HG03135 (cell line): ENCODE data around the gene IL1RL2.

Experiments
- ATAC-seq: cut with Tn5 transposase; IDR thresholded peaks from one replicate; pipeline ENCODE4 v1.9.1; 2021; ENCODE audit warnings: mild to moderate bottlenecking, moderate library complexity; ENCODE audit not compliant: unreplicated experiment

The IL1RL2 gene

GRCh38 chr2:102186791-102187495 lies at the start of gene IL1RL2:
Gene IL1RL2, plus strand, starts transcription at chr2:102187023. Its CDS starts 845 bp downstream, at chr2:102187868.
- ATAC-seq = no peak

- no peak for ATAC-seq
These were observed 49.7 kb upstream of the IL1RL2 start for GRCh38 chr2:102137138-102137537.

- no peak for ATAC-seq
These were observed 48.5 kb upstream of the IL1RL2 start for GRCh38 chr2:102138331-102138730.

GRCh38 chr2:102139851-102140250 lies 47.0 kb upstream of the IL1RL2 start:
- no peak for ATAC-seq

GRCh38 chr2:102140377-102140776 lies 46.4 kb upstream of the IL1RL2 start:
- ATAC-seq = no peak

- no peak for ATAC-seq
These were observed 45.5 kb upstream of the IL1RL2 start for GRCh38 chr2:102141011-102141943.

GRCh38 chr2:102141970-102142828 lies 44.6 kb upstream of the IL1RL2 start, which contains the start of gene IL1R1:
Gene IL1R1, plus strand, starts transcription at chr2:102142746. Its CDS starts 14,979 bp downstream, at chr2:102157725.
- no peak for ATAC-seq

GRCh38 chr2:102142829-102143449 lies 43.9 kb upstream of the IL1RL2 start:
- ATAC-seq = no peak

GRCh38 chr2:102143450-102143985 lies 43.3 kb upstream of the IL1RL2 start:
- no peak for ATAC-seq

GRCh38 chr2:102144128-102144527 lies 42.7 kb upstream of the IL1RL2 start:
- no peak for ATAC-seq

GRCh38 chr2:102145107-102145506 lies 41.7 kb upstream of the IL1RL2 start:
- no peak for ATAC-seq

- ATAC-seq = no peak
These were observed 40.9 kb upstream of the IL1RL2 start for GRCh38 chr2:102145934-102146333.

GRCh38 chr2:102147935-102148334 lies 38.9 kb upstream of the IL1RL2 start:
- no peak for ATAC-seq

- no peak for ATAC-seq
These were observed 37.6 kb upstream of the IL1RL2 start for GRCh38 chr2:102149243-102149642.

GRCh38 chr2:102149644-102150455 lies 37.0 kb upstream of the IL1RL2 start:
- no peak for ATAC-seq

GRCh38 chr2:102154364-102154763 lies 32.5 kb upstream of the IL1RL2 start:
- ATAC-seq = no peak

GRCh38 chr2:102154946-102155702 lies 31.7 kb upstream of the IL1RL2 start:
- ATAC-seq = no peak

GRCh38 chr2:102155703-102156515 lies 30.9 kb upstream of the IL1RL2 start:
- no peak for ATAC-seq
